Measurements from ENCODE around the gene CNN1.
"Not testable (repeated sequence)": the region's sequence is repeated elsewhere in the genome, so short reads cannot be mapped to it uniquely, and the experiment has no call there.

Gene CNN1

DNA sequence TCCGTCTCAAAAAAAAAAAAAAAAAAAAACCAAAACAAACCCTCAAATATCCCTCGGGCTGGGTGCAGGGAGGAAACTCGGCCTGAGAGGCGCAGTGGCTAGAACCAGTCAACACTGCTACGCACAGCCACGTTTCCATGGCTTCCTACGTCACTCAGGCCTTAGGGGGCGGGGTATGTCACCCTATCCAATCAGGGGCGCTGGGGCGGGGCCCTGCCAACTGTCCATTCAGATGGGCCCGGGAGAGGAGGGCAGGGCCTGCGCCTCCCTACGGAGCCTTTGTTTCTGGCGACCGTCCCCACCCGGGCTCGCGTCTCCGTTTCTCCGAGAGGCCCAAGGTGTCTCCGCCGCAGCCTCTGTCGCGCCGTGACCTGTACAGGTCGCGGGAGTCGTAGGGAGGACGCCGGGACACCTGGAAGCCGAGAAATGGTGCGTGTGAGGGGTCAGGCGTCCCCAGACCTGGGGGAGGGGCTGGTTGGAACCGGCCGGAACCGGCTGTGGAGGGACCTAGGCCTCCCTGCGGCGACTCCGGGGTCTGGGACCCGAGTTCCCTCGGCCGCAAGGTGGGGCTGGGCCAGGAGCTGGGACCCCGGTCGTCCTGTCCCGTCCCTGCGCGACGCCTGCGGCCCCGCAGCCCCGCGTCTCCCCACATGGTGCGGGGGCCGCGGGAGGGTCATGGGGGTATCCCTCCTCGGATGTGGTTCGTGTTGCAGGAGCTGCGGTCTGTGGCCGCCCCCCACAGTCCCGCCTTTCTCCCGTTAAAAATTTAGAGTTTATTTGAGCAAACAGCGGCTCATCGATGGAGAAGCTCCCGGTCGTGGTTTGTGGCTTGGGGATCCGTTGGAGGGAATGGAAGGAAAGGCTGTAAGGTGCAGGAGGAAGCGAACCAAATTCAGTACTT is 58.8 kb downstream of the CNN1 start, which contains the start of gene ZNF627:
ZNF627 (plus strand) TSS at position 282 of the 901 bp plus-strand sequence; CDS start at position 427, 145 bp downstream.
- H4K20me1 ChIP-seq: peaks cover 44% of the 10 kb centered on the region
- TF ChIP-seq Cebpa-rat (IDR thresholded peaks at IDR 0.05): no peak

GRCh38 chr19:11598103-11598483 is 59.4 kb downstream of the CNN1 start:
- no peak for TF ChIP-seq Cebpa-rat (IDR thresholded peaks at IDR 0.05)

More for the DNA sequence above, 58.8 kb downstream of the CNN1 start, which contains the start of gene ZNF627:
- Histone ChIP-seq H3K4me1 (peaks cover 52% of the 10 kb centered on the region), H3K9me3 (peaks cover 34% of the 10 kb centered on the region), H3K4me2 (peak within 1 kb of the TSS; percentile 77), H3K36me3 (peaks cover 39% of the 10 kb centered on the region), H3K27me3 (no peaks in the 10 kb centered on the region), H3K27ac (peak within 1 kb of the TSS; percentile 99), H3K9ac (peak within 1 kb of the TSS; percentile 99), H3K4me3 (peak within 1 kb of the TSS; percentile 95)

GRCh38 chr19:11598746-11599145 is 60.1 kb downstream of the CNN1 start:
- H3K36me3 ChIP-seq: peaks cover 52% of the 10 kb centered on the region
- peak overlapping the region; percentile 95 for H3K4me3 ChIP-seq
- H3K9ac ChIP-seq: peak overlapping the region; percentile 99; the same call in 1 of the 2 replicates
- TF ChIP-seq Cebpa-rat (IDR thresholded peaks at IDR 0.05): no peak
- H3K27ac ChIP-seq: no peak overlapping the region
- peaks cover 47% of the 10 kb centered on the region for H3K9me3 ChIP-seq
- H3K4me1 ChIP-seq: peaks cover 39% of the 10 kb centered on the region
- H4K20me1 ChIP-seq: peaks cover 55% of the 10 kb centered on the region
- H3K4me2 ChIP-seq: peak overlapping the region; percentile 77
- H3K27me3 ChIP-seq: no peaks in the 10 kb centered on the region

More at GRCh38 chr19:11598103-11598483, 59.4 kb downstream of the CNN1 start:
- Histone ChIP-seq H4K20me1 (peaks cover 48% of the 10 kb centered on the region), H3K9me3 (peaks cover 41% of the 10 kb centered on the region), H3K9ac (peak overlapping the region; percentile 99), H3K27me3 (no peaks in the 10 kb centered on the region), H3K36me3 (peaks cover 45% of the 10 kb centered on the region), H3K4me2 (peak overlapping the region; percentile 77), H3K27ac (peak overlapping the region; percentile 99), H3K4me3 (peak overlapping the region; percentile 95), H3K4me1 (peaks cover 46% of the 10 kb centered on the region)

DNA sequence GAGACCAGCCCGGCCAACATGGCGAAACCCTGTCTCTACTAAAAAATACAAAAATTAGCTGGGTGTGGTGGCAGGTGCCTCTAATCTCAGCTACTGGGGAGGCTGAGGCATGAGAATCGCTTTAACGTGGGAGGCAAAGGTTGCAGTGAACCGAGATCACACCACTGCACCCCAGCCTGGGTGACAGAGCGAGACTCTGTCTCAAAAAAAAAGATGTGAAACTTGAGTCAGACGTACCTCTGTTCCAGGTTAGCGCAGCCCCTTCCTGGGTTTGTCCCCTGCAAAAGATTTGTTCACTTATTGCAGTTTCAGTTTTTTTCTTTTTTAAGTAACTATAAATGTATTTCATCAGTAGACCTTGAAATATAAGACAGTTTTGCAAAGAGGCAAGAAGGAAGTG is 61.1 kb downstream of the CNN1 start:
- H3K4me1 ChIP-seq: peaks cover 30% of the 10 kb centered on the region
- H3K9me3 ChIP-seq: peaks cover 57% of the 10 kb centered on the region
- peaks cover 62% of the 10 kb centered on the region for H4K20me1 ChIP-seq
- peaks cover 61% of the 10 kb centered on the region for H3K36me3 ChIP-seq
- not testable (repeated sequence) for H3K9ac ChIP-seq, H3K4me3 ChIP-seq, H3K27ac ChIP-seq, H3K27me3 ChIP-seq
- peak overlapping the region; percentile 77 for H3K4me2 ChIP-seq

All from BLaER1 (cell line).